HG03378 (cell line): Measurements from ENCODE around the gene ACTN1.

Experiments used
- ATAC-seq: cut with Tn5 transposase; IDR thresholded peaks from one replicate; pipeline ENCODE4 v1.9.1; 2021; ENCODE audit warnings: mild to moderate bottlenecking, moderate library complexity; ENCODE audit not compliant: unreplicated experiment

The ACTN1 gene

GRCh38 chr14:68937471-68938270, 41.4 kb downstream of the ACTN1 start:
- ATAC-seq = no peak

- ATAC-seq = no peak
These were observed 42.1 kb downstream of the ACTN1 start for GRCh38 chr14:68936980-68937379.

GRCh38 chr14:68936476-68936875, 42.6 kb downstream of the ACTN1 start:
- ATAC-seq = no peak

- ATAC-seq = no peak
These were observed 43.3 kb downstream of the ACTN1 start for GRCh38 chr14:68935761-68936214.

GRCh38 chr14:68934066-68934465, 45.0 kb downstream of the ACTN1 start:
- ATAC-seq = no peak

GRCh38 chr14:68932686-68933085, 46.4 kb downstream of the ACTN1 start:
- ATAC-seq = no peak

- no peak for ATAC-seq
These were observed 46.9 kb downstream of the ACTN1 start for GRCh38 chr14:68932231-68932630.

- ATAC-seq = no peak
These were observed 47.5 kb downstream of the ACTN1 start for GRCh38 chr14:68931474-68932051.

- ATAC-seq = no peak
These were observed 48.0 kb downstream of the ACTN1 start for GRCh38 chr14:68931063-68931462.

- no peak for ATAC-seq
These were observed 49.3 kb downstream of the ACTN1 start for GRCh38 chr14:68929623-68930307.

- no peak for ATAC-seq
These were observed 50.1 kb downstream of the ACTN1 start for GRCh38 chr14:68928770-68929550.

GRCh38 chr14:68927956-68928675, 51.0 kb downstream of the ACTN1 start:
- no peak for ATAC-seq

GRCh38 chr14:68927089-68927488, 52.0 kb downstream of the ACTN1 start:
- no peak for ATAC-seq

- no peak for ATAC-seq
These were observed 52.9 kb downstream of the ACTN1 start for GRCh38 chr14:68926236-68926635.

GRCh38 chr14:68925373-68925772, 53.7 kb downstream of the ACTN1 start:
- ATAC-seq = no peak

- ATAC-seq = no peak
These were observed 54.6 kb downstream of the ACTN1 start for GRCh38 chr14:68924186-68925158.

GRCh38 chr14:68922886-68923285, 56.2 kb downstream of the ACTN1 start:
- no peak for ATAC-seq

GRCh38 chr14:68922201-68922621, 56.9 kb downstream of the ACTN1 start:
- ATAC-seq = no peak

- ATAC-seq = no peak
These were observed 57.4 kb downstream of the ACTN1 start for GRCh38 chr14:68921666-68922065.
